ENCODE measurements around the gene GRIK4.

GRIK4 gene

GRCh38 chr11:120793806-120794479 is 282.4 kb downstream of the GRIK4 start:
- FAIRE-seq (no peak), DNase-seq (ENCODE audit: insufficient read length, low spot score) (no peak)

- DNase-seq (ENCODE audit: insufficient read length, low spot score) (no peak), FAIRE-seq (no peak)
Observed at GRCh38 chr11:120794748-120795147, 283.2 kb downstream of the GRIK4 start.

GRCh38 chr11:120795185-120795584 is 283.6 kb downstream of the GRIK4 start:
- DNase-seq (ENCODE audit: insufficient read length, low spot score) (no peak), FAIRE-seq (no peak)

GRCh38 chr11:120797143-120797542 is 285.6 kb downstream of the GRIK4 start:
- FAIRE-seq (no peak), DNase-seq (ENCODE audit: insufficient read length, low spot score) (no peak)

GRCh38 chr11:120798854-120799253 is 287.3 kb downstream of the GRIK4 start:
- no peak for DNase-seq (ENCODE audit: insufficient read length, low spot score)
- no peak for FAIRE-seq

GRCh38 chr11:120800206-120800605 is 288.7 kb downstream of the GRIK4 start:
- no peak for DNase-seq (ENCODE audit: insufficient read length, low spot score)
- FAIRE-seq, result no peak

- FAIRE-seq (peak; percentile 52), DNase-seq (ENCODE audit: insufficient read length, low spot score) (peak; percentile 71)
Observed at GRCh38 chr11:120801801-120802689, 290.5 kb downstream of the GRIK4 start.

GRCh38 chr11:120805960-120806555 is 294.5 kb downstream of the GRIK4 start:
- FAIRE-seq, result no peak
- no peak for DNase-seq (ENCODE audit: insufficient read length, low spot score)

- FAIRE-seq (peak; percentile 52), DNase-seq (ENCODE audit: insufficient read length, low spot score) (peak; percentile 90)
Observed at GRCh38 chr11:120807414-120808150, 296.0 kb downstream of the GRIK4 start.

- FAIRE-seq (no peak), DNase-seq (ENCODE audit: insufficient read length, low spot score) (no peak)
Observed at GRCh38 chr11:120808616-120809050, 297.1 kb downstream of the GRIK4 start.

GRCh38 chr11:120810251-120810650 is 298.7 kb downstream of the GRIK4 start:
- FAIRE-seq (no peak), DNase-seq (ENCODE audit: insufficient read length, low spot score) (no peak)

GRCh38 chr11:120811199-120811598 is 299.7 kb downstream of the GRIK4 start:
- no peak for FAIRE-seq
- DNase-seq (ENCODE audit: insufficient read length, low spot score), result no peak

- FAIRE-seq (no peak), DNase-seq (ENCODE audit: insufficient read length, low spot score) (no peak)
Observed at GRCh38 chr11:120811731-120812130, 300.2 kb downstream of the GRIK4 start.

- DNase-seq (ENCODE audit: insufficient read length, low spot score) (no peak), FAIRE-seq (no peak)
Observed at GRCh38 chr11:120814531-120815318, 303.2 kb downstream of the GRIK4 start.

GRCh38 chr11:120815319-120816100 is 304.0 kb downstream of the GRIK4 start:
- no peak for FAIRE-seq
- no peak for DNase-seq (ENCODE audit: insufficient read length, low spot score)

GRCh38 chr11:120816176-120816575 is 304.6 kb downstream of the GRIK4 start:
- FAIRE-seq, result no peak

GRCh38 chr11:120816711-120817110 is 305.2 kb downstream of the GRIK4 start:
- FAIRE-seq, result no peak
- DNase-seq (ENCODE audit: insufficient read length, low spot score), result no peak

More at GRCh38 chr11:120816176-120816575, 304.6 kb downstream of the GRIK4 start:
- no peak for DNase-seq (ENCODE audit: insufficient read length, low spot score)

GRCh38 chr11:120817158-120817557 is 305.6 kb downstream of the GRIK4 start:
- no peak for DNase-seq (ENCODE audit: insufficient read length, low spot score)
- no peak for FAIRE-seq

- FAIRE-seq, result no peak
Observed at GRCh38 chr11:120818097-120818496, 306.5 kb downstream of the GRIK4 start.

More at GRCh38 chr11:120818097-120818496, 306.5 kb downstream of the GRIK4 start:
- no peak for DNase-seq (ENCODE audit: insufficient read length, low spot score)
